ENCODE results near the gene MRPL14.

Gene MRPL14

GRCh38 chr6:44127186-44128019 is at the start of gene MRPL14, which contains the start of gene TMEM63B:
Gene MRPL14, minus strand, starts transcription at chr6:44127452. Its CDS starts 10,841 bp downstream, at chr6:44116611.
Gene TMEM63B, plus strand, starts transcription at chr6:44127554. Its CDS starts 7,031 bp downstream, at chr6:44134585.
- peak; percentile 82 for DNase-seq

GRCh38 chr6:44176130-44176761 is 49.0 kb upstream of the MRPL14 start:
- DNase-seq: no peak

- peak; percentile 73 for DNase-seq
Measured at GRCh38 chr6:44172731-44173500, 45.7 kb upstream of the MRPL14 start.

GRCh38 chr6:44171899-44172546 is 44.8 kb upstream of the MRPL14 start:
- DNase-seq: no peak

GRCh38 chr6:44169886-44170570 is 42.8 kb upstream of the MRPL14 start:
- DNase-seq: no peak

- no peak for DNase-seq
Measured at GRCh38 chr6:44169154-44169553, 41.9 kb upstream of the MRPL14 start.

GRCh38 chr6:44167567-44167966 is 40.3 kb upstream of the MRPL14 start:
- DNase-seq: no peak

GRCh38 chr6:44166591-44167184 is 39.4 kb upstream of the MRPL14 start:
- DNase-seq: no peak

GRCh38 chr6:44166116-44166515 is 38.9 kb upstream of the MRPL14 start:
- DNase-seq: no peak

GRCh38 chr6:44162876-44163625 is 35.8 kb upstream of the MRPL14 start:
- no peak for DNase-seq

GRCh38 chr6:44161997-44162338 is 34.7 kb upstream of the MRPL14 start:
- peak; percentile 87 for DNase-seq

GRCh38 chr6:44158770-44159228 is 31.5 kb upstream of the MRPL14 start, which contains the start of gene CAPN11:
Gene CAPN11, plus strand, starts transcription at chr6:44158820. Its CDS starts 29 bp downstream, at chr6:44158849.
- no peak for DNase-seq

- DNase-seq: no peak
Measured at GRCh38 chr6:44157152-44157521, 29.9 kb upstream of the MRPL14 start.

GRCh38 chr6:44156494-44157151 is 29.4 kb upstream of the MRPL14 start:
- DNase-seq: no peak

- no peak for DNase-seq
Measured at GRCh38 chr6:44154067-44154466, 26.8 kb upstream of the MRPL14 start.

- no peak for DNase-seq
Measured at GRCh38 chr6:44152533-44152932, 25.3 kb upstream of the MRPL14 start.

GRCh38 chr6:44152109-44152461 is 24.8 kb upstream of the MRPL14 start:
- DNase-seq: no peak

- no peak for DNase-seq
Measured at GRCh38 chr6:44151348-44152108, 24.3 kb upstream of the MRPL14 start.

- DNase-seq: no peak
Measured at GRCh38 chr6:44150317-44150917, 23.2 kb upstream of the MRPL14 start.

Measured in NCI-H1436 (cell line).